Measurements from ENCODE around the gene SEC31A.

GRCh38 chr4:82903737-82904136 lies 12.8 kb upstream of the SEC31A start:
- TF ChIP-seq YY1 (IDR thresholded peaks at IDR 0.05; ENCODE audit: insufficient read depth, insufficient read length) (no peak), ZNF274 (IDR thresholded peaks at IDR 0.05; ENCODE audit: low read depth, low read length) (no peak), SUZ12 (IDR thresholded peaks at IDR 0.05; ENCODE audit: extremely low read depth, insufficient read depth, insufficient read length) (no peak)

Data from NT2/D1 (cell line).